GM21576 (cell line): Measurements from ENCODE around the gene STRN3.

ENCODE experiments used
- ATAC-seq: cut with Tn5 transposase; IDR thresholded peaks from one replicate; pipeline ENCODE4 v1.9.1; 2021; ENCODE audit warnings: mild to moderate bottlenecking, moderate library complexity; ENCODE audit not compliant: unreplicated experiment

STRN3 gene

DNA sequence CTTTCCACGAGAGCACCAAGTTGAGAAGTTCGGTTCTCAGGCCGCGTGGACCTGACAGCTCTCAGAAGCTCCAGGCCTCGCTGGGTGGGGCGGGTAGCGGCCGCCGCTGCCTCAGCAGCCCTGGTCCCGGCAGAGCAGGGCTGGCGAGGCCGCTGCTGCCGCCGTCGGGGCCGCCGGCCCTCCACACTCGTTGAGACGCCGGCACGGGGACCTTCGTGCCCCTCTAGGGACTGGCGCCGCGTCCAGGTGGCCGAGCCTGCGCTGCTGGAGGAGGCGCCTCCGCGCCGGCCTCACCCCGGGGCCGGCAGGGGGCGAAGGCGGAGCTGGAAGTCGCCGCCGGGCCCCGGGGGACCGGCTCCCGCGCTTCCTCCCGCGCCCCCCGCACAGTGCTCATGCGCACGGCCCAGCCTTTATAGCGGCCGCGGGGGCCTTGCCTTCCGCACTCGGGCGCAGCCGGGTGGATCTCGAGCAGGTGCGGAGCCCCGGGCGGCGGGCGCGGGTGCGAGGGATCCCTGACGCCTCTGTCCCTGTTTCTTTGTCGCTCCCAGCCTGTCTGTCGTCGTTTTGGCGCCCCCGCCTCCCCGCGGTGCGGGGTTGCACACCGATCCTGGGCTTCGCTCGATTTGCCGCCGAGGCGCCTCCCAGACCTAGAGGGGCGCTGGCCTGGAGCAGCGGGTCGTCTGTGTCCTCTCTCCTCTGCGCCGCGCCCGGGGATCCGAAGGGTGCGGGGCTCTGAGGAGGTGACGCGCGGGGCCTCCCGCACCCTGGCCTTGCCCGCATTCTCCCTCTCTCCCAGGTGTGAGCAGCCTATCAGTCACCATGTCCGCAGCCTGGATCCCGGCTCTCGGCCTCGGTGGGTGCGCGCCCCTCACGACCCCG lies 151.8 kb downstream of the STRN3 start, which contains the start of gene COCH:
TSS of gene COCH (plus strand) at position 440 of the 879 bp plus-strand sequence. CDS start at position 820, 380 bp downstream.
- ATAC-seq = peak; percentile 65

- no peak for ATAC-seq
These were observed 152.7 kb downstream of the STRN3 start for GRCh38 chr14:30873308-30874119.

DNA sequence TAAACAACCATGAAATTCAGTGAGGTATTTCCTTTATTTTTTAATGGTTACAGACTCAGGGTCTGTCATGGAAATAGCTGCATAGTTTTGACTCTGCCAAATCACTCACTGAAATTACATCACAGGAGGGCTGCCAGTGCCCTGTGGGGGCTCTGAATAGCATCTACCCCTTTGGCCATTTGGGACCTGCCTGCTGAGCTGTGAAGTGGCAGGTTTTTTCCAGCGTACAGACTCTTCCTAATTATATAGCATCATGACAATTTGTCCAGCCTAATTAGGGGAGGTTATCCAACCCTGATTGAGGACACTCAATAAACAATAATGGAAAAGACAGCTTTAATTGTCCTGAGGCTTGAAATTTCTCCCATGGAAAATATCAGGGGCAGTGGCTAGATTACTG lies 153.6 kb downstream of the STRN3 start:
- no peak for ATAC-seq

DNA sequence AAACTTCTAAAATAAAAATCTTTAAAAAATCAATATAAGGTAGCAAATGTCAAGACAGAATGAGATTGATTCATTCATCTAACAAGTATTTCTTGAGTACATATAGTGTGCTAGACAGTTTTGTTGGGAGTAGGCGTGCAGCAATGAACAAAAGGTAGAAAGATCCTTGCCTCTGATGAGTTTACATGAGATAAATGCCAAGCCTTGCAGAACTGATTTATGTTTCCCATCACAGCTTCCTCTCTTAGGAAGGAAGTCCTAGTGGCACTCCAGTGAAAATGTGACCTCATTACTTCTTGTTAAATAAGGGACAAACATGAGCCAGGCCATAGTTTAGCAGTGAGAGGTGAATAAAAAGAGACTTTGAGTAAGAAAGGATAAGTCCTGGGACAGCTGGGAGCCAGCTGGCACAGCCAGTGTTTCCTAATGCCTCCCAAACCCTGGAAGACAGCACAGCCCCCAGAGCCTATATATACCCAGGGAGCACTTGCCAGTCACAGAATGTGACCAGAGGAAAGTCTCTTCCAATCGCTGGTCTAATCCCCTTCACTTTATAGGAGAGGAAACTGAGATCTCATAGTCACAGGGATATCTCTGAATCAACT lies 156.5 kb downstream of the STRN3 start:
- ATAC-seq = no peak

DNA sequence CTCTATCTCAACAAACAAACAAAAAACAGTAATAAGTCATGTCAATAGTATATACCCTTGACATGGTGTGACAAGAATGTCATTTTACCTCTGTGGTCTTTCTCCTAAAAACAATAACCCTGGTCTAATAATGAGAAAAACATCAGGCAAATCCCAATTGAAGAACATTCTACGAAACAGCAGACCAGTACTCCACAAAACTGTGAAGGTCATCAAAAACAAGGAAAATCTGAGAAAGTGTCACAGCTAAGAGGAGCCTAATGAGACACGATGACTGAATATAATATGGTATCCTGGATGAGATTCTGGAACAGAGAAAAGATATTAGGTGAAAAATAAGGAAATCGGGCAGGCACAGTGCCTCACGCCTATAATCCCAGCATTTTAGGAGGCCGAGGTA lies 157.4 kb downstream of the STRN3 start:
- no peak for ATAC-seq

GRCh38 chr14:30864934-30865333 lies 161.2 kb downstream of the STRN3 start:
- no peak for ATAC-seq

DNA sequence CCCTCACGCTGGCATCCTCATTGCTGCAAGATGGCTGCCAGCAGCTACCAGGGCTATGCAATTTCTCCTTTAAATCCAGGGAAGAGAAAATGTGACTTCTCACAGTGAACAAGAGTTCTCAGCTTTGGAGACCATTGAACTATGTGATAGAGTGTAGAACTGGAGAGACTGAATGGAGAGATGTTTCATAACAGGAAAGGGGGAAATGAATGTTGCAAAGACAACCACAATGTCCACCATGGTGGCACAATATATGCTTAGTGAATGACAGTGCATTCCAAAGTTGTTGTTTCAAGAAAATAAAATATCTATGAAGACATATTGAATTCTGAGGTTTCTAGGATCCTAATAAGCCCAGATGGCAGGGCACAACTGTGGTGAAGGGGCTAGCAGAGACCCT lies 165.0 kb downstream of the STRN3 start:
- ATAC-seq = no peak

DNA sequence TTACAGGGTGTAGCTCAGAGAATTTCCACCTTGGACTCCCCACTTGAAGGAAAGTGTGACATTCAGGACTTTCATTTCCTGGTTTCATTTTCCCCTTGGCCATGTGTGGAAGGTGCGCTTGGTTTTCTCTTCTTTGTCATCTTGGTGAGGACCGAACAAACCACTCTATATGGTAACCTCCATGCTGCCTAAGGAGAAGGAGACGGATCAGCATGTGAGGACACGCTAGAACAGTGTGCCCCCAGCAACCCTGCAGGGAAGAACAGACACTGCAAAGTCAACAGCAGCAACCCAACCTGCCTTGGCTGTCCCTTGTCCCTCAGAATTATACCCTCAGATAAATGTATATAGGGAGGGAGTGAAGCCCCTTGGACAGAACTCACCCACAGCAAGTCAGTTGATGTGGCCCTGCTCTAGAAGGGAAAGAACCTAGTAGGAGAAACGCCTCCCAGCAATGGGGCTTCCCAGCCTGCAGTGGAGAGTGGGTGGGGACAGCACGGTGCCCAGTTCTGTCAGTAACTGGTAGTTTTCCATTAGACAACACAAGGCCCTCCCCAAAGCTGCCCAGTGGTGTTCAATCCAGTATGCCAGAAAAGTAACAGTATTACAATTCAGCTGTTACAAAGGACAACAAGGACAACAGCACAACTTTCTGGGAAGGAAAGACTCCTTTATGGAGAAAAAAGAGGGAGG lies 170.7 kb downstream of the STRN3 start:
- ATAC-seq = no peak

- ATAC-seq = no peak
These were observed 171.7 kb downstream of the STRN3 start for GRCh38 chr14:30854492-30854891.

DNA sequence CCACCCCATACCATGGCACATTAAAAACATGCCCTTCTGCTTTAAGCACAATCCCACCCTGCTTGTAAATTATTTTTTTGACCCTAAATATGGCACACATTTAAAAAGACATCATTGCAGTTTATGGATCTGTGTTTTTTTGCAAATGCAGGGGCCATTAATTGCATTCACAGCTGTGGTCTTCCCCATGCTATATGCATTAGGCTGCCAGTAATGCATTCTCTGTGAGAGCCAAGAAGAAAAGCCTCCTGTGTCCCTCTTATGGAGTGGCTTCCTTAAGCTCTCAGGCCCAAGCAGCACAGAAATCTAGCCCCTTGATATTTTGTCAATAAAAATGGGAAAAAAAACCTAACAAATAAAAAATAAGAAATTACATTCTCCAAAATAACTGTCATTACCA lies 172.2 kb downstream of the STRN3 start:
- no peak for ATAC-seq

DNA sequence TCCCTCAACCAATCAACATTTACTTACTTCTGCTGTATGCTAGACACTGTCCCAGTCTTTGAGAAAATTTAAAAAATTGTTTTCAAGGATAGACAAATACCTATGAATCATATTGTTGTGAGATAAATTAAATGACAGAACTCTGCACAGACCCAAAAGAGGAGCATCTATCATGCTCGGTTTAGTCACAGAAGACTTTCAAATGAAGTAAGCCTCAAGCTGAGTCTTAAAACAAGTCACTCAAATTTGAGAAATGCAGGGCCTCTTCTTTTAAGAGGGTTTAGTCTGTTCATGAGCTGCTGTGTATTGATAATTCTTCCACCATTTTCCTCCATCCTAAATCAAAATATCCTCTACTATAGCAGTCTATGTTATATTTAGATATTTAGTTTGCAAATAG lies 176.2 kb downstream of the STRN3 start:
- ATAC-seq = no peak

DNA sequence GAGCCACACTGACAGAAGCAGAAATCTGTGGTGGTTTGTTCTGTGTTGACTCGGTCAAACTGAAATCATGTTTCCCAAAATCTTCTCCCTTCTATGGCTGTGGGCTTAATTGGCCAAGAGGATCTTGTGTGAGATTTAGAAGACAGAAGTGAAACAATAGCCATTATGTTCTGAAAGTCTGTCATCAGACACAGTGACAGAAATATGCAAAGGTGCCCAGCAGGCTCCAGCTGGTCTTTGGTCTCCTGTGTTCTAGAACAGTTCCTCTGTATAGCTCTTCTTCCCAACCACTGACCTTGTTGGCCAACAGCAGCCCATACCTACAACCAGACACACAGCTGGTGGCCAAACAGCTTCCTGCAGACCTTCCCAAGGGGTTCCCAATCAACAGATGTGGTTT lies 176.8 kb downstream of the STRN3 start:
- ATAC-seq = peak; percentile 93

- ATAC-seq = no peak
These were observed 177.5 kb downstream of the STRN3 start for GRCh38 chr14:30848449-30849240.
